SIG-M5 (cell line): ENCODE measurements around the gene SPA17.

Source experiments
- DNase-seq: peaks from one replicate; lab custom pipeline; 2025; lab: John Stamatoyannopoulos, UW

SPA17 gene

GRCh38 chr11:124724979-124725718 lies 51.4 kb downstream of the SPA17 start:
- no peak for DNase-seq

DNA sequence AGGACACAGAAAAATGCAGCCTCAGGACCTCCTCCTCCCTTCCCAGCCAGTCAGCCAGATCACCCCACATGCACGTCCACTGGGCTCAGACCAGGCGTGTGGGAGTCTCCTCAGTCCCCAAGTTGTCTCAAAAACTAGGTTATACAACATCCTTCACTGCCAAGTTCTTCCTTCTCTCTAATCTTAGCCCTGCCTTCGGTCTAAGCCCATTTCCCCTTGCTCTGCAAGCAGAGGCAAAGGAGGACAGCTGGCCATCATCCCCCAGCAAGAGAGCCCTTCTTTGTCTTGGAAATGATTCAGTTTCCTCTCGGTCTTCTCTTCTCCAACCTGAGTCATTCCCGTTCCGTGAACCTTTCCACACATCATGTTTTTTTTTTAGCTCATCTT lies 52.0 kb downstream of the SPA17 start:
- no peak for DNase-seq

- no peak for DNase-seq
Observed at GRCh38 chr11:124727474-124727873, 53.8 kb downstream of the SPA17 start.

GRCh38 chr11:124728134-124728533 lies 54.4 kb downstream of the SPA17 start:
- DNase-seq = no peak

- no peak for DNase-seq
Observed at GRCh38 chr11:124729571-124729970, 55.9 kb downstream of the SPA17 start.

- no peak for DNase-seq
Observed at GRCh38 chr11:124732230-124732629, 58.5 kb downstream of the SPA17 start.

DNA sequence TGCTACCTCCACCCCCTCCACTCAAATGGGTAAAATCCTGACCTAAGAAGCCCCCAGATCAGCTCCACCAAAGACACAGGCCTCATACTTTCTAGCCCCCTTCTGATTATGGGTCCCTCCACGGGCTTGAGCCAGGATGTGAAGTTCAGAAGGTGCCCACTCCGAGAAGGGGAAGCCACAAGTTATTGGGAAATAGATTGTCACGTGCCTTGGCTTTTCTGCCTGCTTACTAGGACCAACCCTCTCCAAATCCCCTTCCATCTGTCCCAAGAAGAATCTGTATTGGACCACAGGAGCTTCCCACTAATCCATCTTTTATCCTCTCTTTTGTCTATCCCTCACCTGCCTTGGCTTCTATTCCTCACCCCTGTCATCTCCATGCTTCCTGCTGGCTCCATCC lies 63.0 kb downstream of the SPA17 start:
- no peak for DNase-seq

GRCh38 chr11:124737638-124738305 lies 64.1 kb downstream of the SPA17 start:
- no peak for DNase-seq

DNA sequence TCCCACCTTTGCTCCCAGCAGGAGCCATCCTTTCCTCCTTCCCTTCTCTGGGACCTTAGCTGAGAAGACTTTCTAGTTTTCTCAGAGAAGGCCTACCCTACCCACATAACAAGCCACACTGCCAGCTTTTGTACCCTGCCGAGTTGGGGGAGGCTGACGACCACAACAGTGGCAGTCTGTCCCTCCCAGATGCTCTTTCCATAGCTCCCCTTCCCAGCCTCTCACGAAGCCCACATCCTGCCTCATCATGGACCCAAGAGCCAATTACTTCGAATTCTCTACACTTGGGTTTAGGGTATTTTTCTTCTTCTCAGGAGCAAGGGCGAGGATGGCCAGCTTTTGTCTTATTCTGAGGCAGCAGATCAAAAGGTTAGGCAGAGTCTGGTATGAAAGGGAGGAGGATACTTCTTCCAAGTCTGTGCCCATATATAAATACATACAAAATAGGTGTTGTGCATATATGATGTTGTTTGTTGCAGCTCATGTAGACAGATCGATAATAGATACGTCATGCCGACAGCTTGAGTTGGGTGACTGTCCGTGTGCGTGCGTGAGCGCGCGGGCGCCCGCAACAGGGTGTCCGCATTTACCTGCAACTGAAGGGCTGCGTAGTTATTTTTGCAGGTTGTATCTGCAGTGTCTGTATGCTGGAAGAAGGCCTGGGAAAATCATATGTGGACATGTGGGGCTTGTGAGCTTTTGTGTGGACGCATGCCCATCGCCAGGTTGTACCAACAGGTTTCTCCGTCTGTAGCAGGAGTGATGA lies 65.2 kb downstream of the SPA17 start:
- DNase-seq = no peak

GRCh38 chr11:124739479-124740276 lies 66.0 kb downstream of the SPA17 start, which contains the start of gene NRGN:
Gene NRGN (plus strand): TSS chr11:124739942. CDS start chr11:124740085, 143 bp downstream.
- DNase-seq = no peak

DNA sequence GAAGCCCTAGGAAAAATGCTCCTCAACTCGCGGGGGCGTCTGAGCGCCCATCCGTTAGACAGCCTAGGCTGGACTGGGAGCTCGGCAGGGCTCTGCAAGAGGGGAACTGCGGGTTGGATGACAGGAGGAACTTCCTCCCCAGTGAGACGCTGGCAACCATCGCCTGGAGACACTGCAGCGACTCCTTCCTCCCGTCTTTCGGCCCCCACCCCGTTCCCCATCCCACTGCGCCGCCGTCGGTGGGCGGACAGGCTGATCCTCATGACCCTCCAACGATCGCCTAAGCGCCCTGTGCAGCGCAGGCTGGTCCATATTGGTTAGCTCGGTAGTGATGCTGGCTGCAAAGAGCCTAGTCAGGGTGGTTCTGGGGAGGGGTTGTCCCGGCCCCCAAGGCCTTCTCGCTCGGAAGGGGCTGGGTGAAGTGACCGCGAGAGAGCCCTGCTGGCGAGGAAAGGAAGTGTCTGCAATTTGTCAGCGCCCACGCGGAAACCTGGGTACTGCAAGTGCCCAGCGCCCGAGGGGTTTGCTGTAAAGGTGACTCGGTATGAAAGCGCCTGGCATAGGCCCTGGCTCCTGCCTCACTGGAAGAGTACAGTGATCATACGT lies 66.7 kb downstream of the SPA17 start:
- DNase-seq = no peak

- DNase-seq = no peak
Observed at GRCh38 chr11:124742555-124742954, 68.9 kb downstream of the SPA17 start.

GRCh38 chr11:124743050-124743449 lies 69.3 kb downstream of the SPA17 start:
- DNase-seq = no peak

- DNase-seq = no peak
Observed at GRCh38 chr11:124745270-124745834, 71.6 kb downstream of the SPA17 start.

GRCh38 chr11:124745835-124746620 lies 72.3 kb downstream of the SPA17 start:
- no peak for DNase-seq

GRCh38 chr11:124746621-124747243 lies 73.0 kb downstream of the SPA17 start:
- DNase-seq = no peak
